ENCODE measurements around the gene POLR3F. TPM values are rescaled to one million over a fixed set of nuclear protein-coding genes. Genes with fewer than 3 reads are reported as not detected.
A peak's percentile ranks its signal among the peaks of the same experiment; 100 is the strongest.

POLR3F gene, protein sequence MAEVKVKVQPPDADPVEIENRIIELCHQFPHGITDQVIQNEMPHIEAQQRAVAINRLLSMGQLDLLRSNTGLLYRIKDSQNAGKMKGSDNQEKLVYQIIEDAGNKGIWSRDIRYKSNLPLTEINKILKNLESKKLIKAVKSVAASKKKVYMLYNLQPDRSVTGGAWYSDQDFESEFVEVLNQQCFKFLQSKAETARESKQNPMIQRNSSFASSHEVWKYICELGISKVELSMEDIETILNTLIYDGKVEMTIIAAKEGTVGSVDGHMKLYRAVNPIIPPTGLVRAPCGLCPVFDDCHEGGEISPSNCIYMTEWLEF
- 7.2 and 11.3 TPM in 2 replicates for total RNA-seq (2011; cell fraction: chromatin; rRNA removed; ENCODE audit: low replicate concordance)
- 6.2 and 6.6 TPM in 2 replicates for total RNA-seq (2011; cell fraction: nucleolus; rRNA removed)
- total RNA-seq (2011; cell fraction: nucleoplasm; rRNA removed) = 10.9 and 12.1 TPM in 2 replicates
- total RNA-seq (2014; rRNA removed) (15.0 and 18.1 TPM in 2 replicates), total RNA-seq (2014; rRNA removed; fragmentation: Illumina TruSeq; extraction: Trizol) (9.6 and 10.9 TPM in 2 replicates), total RNA-seq (2015; rRNA removed; fragmentation: Illumina TruSeq; extraction: Trizol) (11.1 and 11.5 TPM in 2 replicates), total RNA-seq (2021) (7.0 and 7.2 TPM in 2 replicates), polyA plus RNA-seq (2011; rRNA removed) (6.8 and 8.8 TPM in 2 replicates), polyA plus RNA-seq (2014; fragmentation: Illumina TruSeq; extraction: Trizol) (8.1 and 9.0 TPM in 2 replicates), polyA plus RNA-seq (2014; fragmentation: Nextera tagmentation; extraction: Ambion mirVana) (10 to 100 TPM; 10.8 to 14.3 TPM), polyA plus RNA-seq (2014; rRNA removed) (8.2 and 11.4 TPM in 2 replicates), polyA minus RNA-seq (2011; rRNA and poly(A)+ RNA removed) (5.8 and 8.1 TPM in 2 replicates), Bru-seq, nascent RNA (percentile 74 among the genes with signal in this experiment), BruChase-seq, experiment 1, labeled RNA remaining after a 2-hour chase (percentile 80 among the genes with signal in this experiment), BruChase-seq, experiment 2, labeled RNA remaining after a 6-hour chase (percentile 81 among the genes with signal in this experiment)
- 2.9 and 4.7 TPM in 2 replicates for polyA plus RNA-seq (2011; cell fraction: cytosol; rRNA removed)
- 3.4 and 6.7 TPM in 2 replicates for polyA plus RNA-seq (2011; cell fraction: nucleus; rRNA removed)
- 6.0 and 7.6 TPM in 2 replicates for polyA plus RNA-seq (2012)
- 5.6 and 6.5 TPM in 2 replicates for polyA minus RNA-seq (2011; cell fraction: cytosol; rRNA and poly(A)+ RNA removed)
- polyA minus RNA-seq (2011; cell fraction: nucleus; rRNA and poly(A)+ RNA removed) = 6.6 and 7.0 TPM in 2 replicates
- long read RNA-seq, experiment 1, transcript POLR3F-201 (9 exons, 2,416 nt) = major isoform, 18 of 26 reads
- long read RNA-seq, experiment 1, partial matches to known transcripts = 0 of 26 reads
- long read RNA-seq, experiment 1, other reads (novel, unspliced or antisense) = 8 of 26 reads
- long read RNA-seq, experiment 2, partial matches to known transcripts = 0 of 13 reads
- long read RNA-seq, experiment 2, other reads (novel, unspliced or antisense) = 12 of 13 reads
- long read RNA-seq, experiment 3, partial matches to known transcripts = 3 of 11 reads
- long read RNA-seq, experiment 3, other reads (novel, unspliced or antisense) = 2 of 11 reads

DNA sequence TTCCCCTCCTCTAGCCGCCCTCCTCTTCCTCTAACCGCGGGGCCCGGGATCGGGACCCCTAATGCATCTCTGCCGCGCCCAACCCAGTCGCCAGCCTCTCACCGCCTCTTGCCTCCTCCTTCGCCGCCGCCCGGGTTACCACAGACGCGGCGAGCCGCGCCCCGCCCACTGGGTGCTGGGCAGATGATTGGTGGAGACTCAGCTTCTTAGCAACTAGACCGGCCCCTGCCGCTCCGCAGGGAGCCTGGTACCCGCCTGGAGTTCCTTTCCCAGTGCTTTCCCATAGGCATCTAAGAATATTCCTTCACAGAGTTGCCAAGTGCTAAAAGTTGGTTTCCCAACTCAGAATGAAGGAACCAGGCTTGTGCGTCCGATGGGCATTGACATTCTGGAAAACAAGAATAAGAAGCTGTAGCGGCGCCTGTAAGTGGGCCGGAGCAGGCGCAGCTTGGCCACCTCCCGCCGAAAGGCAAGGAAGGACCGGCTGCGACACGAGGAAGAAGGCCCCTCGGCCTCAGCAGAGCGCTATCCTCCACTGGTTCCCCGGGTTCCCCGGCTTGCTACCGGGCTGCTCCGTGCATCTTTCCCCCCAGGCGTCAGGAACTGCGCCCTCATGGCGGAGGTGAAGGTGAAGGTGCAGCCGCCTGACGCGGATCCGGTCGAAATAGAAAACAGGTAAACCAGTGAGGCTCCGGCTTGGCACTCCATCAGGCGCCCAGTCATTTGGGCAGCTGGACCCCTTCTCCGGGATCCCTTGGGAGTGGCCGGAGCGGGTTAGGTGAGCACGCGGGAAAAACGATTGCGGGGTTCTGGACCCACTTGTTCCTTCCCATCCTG is at the start of gene POLR3F, which contains the start of gene DZANK1:
Gene POLR3F (plus strand): TSS at position 497 of the 837 bp plus-strand sequence. CDS start 117 bp downstream, at position 614.
Gene DZANK1 (minus strand): TSS at position 137 of the 837 bp plus-strand sequence. CDS start 1,672 bp downstream, outside the sequence.
- Histone ChIP-seq H3K4me3 (peak within 1 kb of the TSS; percentile 82), H2AFZ (ENCODE audit: low read depth, low read length) (peak within 1 kb of the TSS; percentile 91), H3K9me1 (ENCODE audit: control insufficient read depth, insufficient read depth, low read length) (no peaks in the 10 kb centered on the region), H3K4me1 (replicated peaks in 1 of 2; ENCODE audit: control insufficient read depth in 2 of 2, insufficient read depth in 2 of 2, low read length in 2 of 2) (peaks cover 0 to 11% of the 10 kb centered on the region in 2 experiments; a peak in 1 of 5 replicates), H3K4me2 (ENCODE audit: insufficient read depth, low read length) (peak within 1 kb of the TSS; percentile 78), H3K9ac (ENCODE audit: insufficient read depth in 1 of 2, low read depth in 2 of 2, low read length in 2 of 2) (peak within 1 kb of the TSS; percentile 81 to 92), H3K36me3 (ENCODE audit: control insufficient read depth, insufficient read depth, low read length) (peaks cover 9% of the 10 kb centered on the region; the same call in 1 of the 3 replicates), H3K79me2 (ENCODE audit: control insufficient read depth, insufficient read depth, low read length) (peaks cover 22% of the 10 kb centered on the region), H3K9me3 (replicated peaks; ENCODE audit: control insufficient read depth, insufficient read depth, low read depth, low read length) (no peaks in the 10 kb centered on the region), H4K20me1 (replicated peaks; ENCODE audit: control insufficient read depth, insufficient read depth, low read length) (no peaks in the 10 kb centered on the region), H3K27me3 (ENCODE audit: control insufficient read depth in 2 of 2, insufficient read depth in 2 of 2, low read length in 2 of 2) (no peaks in the 10 kb centered on the region), H3K27ac (ENCODE audit: extremely low read depth, low read depth, low read length) (peak within 1 kb of the TSS; percentile 82)
- POLR2A ChIA-PET = interaction anchor here (0.9 to 1.5 kb wide), 3 partner anchors 9 to 40 kb away, joined by 3 to 7 read pairs (median 4); partner anchors contain the start of gene SEC23B
- peak; percentile 94 to 95 (median 94) for DNase-seq (ENCODE audit: extremely low read depth in 1 of 4, low spot score in 3 of 4)
- ATAC-seq = peak; percentile 100
- CTCF ChIA-PET (ENCODE audit: low intra/inter-chr PET ratio) = no interaction called here
- under 1% methylated on average over 40 of the region's 57 CpGs for WGBS (ENCODE audit: insufficient coverage, low coverage, missing lambda C conversion rate)
- no TSS peak for BruUV-seq (replicated peaks)
- in situ Hi-C loops (cut with MboI) = no loop called here
- intact Hi-C loops (cut with micrococcal nuclease) = no loop called here
- FAIRE-seq = peak; percentile 98
- TF ChIP-seq RAD51 (IDR thresholded peaks at IDR 0.05; ENCODE audit: borderline replicate concordance, low read depth) (no peak), KAT2B (IDR thresholded peaks at IDR 0.05; ENCODE audit: low read depth, low read length) (no peak), GTF2F1 (IDR thresholded peaks at IDR 0.05; ENCODE audit: low read depth, low read length) (no peak), RBM25 (IDR thresholded peaks at IDR 0.05; ENCODE audit: low read depth, low read length, severe bottlenecking) (no peak), ZNF282 (CRISPR knock-in tag; IDR thresholded peaks at IDR 0.05) (no peak), ZNF695 (CRISPR knock-in tag; IDR thresholded peaks at IDR 0.05) (no peak), SIX5 (IDR thresholded peaks at IDR 0.05; ENCODE audit: borderline replicate concordance in 1 of 2, insufficient read depth in 1 of 2, low read depth in 1 of 2, low read length in 2 of 2) (peak; percentile 37 to 47; a peak in 3 of 4 replicates), ZNF354B (CRISPR knock-in tag; IDR thresholded peaks at IDR 0.05) (no peak), ZFP1 (CRISPR knock-in tag; IDR thresholded peaks at IDR 0.05) (no peak), KLF13 (tag; IDR thresholded peaks at IDR 0.05; ENCODE audit: borderline replicate concordance, low read depth) (no peak), CBFA2T2 (conservative IDR thresholded peaks at IDR 0.05) (no peak), ZNF384 (IDR thresholded peaks at IDR 0.05; ENCODE audit: low read depth, low read length) (no peak)
- TF ChIP-seq, protein P1, sequence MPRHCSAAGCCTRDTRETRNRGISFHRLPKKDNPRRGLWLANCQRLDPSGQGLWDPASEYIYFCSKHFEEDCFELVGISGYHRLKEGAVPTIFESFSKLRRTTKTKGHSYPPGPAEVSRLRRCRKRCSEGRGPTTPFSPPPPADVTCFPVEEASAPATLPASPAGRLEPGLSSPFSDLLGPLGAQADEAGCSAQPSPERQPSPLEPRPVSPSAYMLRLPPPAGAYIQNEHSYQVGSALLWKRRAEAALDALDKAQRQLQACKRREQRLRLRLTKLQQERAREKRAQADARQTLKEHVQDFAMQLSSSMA (CRISPR knock-in tag; IDR thresholded peaks at IDR 0.05) = no peak
- TF ChIP-seq, protein P2, sequence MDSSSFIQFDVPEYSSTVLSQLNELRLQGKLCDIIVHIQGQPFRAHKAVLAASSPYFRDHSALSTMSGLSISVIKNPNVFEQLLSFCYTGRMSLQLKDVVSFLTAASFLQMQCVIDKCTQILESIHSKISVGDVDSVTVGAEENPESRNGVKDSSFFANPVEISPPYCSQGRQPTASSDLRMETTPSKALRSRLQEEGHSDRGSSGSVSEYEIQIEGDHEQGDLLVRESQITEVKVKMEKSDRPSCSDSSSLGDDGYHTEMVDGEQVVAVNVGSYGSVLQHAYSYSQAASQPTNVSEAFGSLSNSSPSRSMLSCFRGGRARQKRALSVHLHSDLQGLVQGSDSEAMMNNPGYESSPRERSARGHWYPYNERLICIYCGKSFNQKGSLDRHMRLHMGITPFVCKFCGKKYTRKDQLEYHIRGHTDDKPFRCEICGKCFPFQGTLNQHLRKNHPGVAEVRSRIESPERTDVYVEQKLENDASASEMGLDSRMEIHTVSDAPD (CRISPR knock-in tag; IDR thresholded peaks at IDR 0.05) = no peak
